AG20443 (cell line): ENCODE measurements around the gene CFAP206.
"Not testable (repeated sequence)": the region's sequence is repeated elsewhere in the genome, so short reads cannot be mapped to it uniquely, and the experiment has no call there.

ENCODE experiments used
- DNase-seq: peaks from one replicate; pipeline ENCODE4 v3.0.0; 2012; ENCODE audit warnings: low spot score, mixed read lengths

Gene CFAP206

DNA sequence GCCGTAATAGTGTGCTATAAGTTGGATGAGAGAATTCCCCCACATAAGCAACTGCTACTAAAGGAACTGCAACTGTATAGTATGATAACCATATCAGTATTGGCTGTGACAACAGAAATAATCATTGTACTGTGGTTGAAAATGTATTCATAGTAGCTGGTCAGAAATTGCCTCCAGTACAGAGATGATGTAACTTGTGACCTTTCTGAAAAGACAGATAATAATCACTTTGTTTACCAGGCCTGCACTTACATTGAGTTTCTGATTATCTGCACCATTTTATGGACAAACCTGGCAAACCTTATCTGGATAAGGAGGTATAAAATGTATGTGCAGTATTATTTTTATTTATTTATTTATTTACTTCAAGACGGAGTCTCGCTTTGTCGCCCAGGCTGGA is 19.0 kb downstream of the CFAP206 start:
- no peak for DNase-seq

GRCh38 chr6:87430499-87430898 is 22.7 kb downstream of the CFAP206 start:
- no peak for DNase-seq

GRCh38 chr6:87431263-87431662 is 23.5 kb downstream of the CFAP206 start:
- no peak for DNase-seq

DNA sequence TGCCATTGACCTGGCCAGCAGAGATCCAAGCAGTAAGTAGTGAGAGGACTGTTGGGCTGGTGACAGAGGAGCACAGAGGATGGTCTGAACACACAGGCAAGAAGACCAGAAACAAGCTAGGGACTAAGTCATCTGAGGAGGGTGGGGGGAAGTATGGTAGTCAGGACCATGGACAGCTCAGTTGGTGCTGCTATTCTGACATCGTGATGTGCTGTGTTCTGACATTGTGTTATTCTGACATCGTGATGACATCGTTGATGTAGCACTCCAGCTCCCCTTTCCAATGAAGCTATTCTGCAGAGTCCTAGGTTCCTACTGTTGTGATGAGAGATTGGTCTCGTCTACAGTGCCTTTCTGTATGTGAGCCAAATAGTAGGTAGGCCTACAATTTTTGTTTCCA is 28.7 kb downstream of the CFAP206 start:
- peak; percentile 65 for DNase-seq

DNA sequence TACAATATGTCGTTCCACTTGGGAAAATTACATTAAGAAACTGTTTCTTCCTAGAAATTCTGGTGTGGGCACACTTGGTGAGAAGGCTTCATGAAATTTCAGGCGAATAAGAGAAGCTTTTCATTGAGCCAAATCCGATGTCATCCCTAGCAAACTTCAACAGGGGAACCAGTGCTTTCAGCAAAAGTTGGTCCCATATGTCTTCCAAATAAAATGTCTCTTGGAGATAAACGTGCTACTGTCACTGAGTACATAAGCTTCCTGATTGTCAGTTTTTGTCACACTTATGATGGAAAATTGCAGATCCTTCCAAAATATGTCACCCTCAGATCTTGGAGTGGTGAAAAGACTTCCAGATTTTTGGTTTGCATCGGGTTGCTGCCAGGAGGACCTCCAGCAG is 33.9 kb downstream of the CFAP206 start:
- no peak for DNase-seq

DNA sequence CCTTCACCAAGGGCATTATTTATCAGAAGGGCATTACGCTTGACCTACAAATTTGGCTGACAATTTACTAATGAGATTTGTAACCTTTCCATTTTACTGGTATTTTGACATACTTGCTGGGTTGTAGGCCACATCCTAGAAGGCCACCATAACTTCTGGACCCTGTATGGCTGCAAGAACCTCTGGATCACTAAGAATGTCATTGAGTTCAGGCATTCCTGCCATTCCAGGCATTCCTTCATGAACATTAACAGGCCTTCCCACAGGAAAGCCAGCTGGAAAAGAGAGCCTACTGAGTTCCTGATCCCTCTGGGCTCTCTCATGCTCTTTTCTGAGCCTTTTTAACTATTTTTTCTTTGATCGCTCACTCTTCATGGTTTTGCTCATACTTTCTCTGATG is 36.6 kb downstream of the CFAP206 start:
- DNase-seq: peak; percentile 14

GRCh38 chr6:87465051-87465450 is 57.3 kb downstream of the CFAP206 start:
- DNase-seq: no peak

DNA sequence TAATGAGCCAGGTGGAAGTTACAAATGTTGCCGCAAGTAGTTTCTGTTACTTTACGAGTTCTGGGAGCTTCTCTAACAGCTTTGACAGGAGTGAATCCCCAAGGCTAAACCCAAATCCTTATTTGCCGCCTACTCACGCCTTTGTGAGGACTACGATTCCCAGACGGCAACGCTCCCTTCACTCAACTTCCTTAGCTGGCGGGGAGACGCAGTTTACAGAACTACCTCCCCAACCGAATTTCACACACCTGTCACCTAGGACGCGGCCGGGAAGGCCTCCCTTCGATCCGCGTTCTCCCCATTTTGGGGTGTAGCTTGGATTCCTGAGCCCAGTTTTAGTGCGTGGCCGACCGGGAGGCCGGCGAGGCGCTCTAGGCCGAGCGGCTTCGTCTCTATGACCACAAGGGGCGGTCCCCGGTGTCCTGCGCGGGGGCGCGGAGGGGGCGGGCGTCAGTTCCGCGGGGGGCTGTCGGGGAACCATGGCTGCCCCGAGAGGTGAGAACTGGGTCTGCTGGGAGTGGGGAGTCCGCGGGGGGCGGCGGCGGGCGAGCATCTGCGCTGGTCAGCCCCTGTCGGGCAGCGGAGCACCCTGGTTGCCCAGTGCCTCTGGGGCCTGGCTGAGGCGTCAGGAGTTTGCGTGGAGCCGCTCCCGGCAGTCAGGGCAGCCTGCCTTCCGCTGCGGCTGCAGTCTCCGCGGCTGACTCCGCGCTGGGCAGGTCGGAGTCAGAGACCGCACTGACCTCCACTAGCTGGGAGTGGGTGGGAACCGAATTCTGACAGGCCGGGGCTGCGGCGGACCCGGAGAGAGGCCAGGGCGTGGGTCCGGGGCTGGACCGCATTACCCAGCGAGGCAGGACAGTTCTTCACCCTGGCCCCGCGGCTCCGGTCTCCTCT is 65.0 kb downstream of the CFAP206 start, which contains the start of gene SLC35A1:
Gene SLC35A1 (plus strand): TSS at position 450 of the 894 bp plus-strand sequence. CDS start 30 bp downstream, at position 480.
- peak; percentile 96 for DNase-seq

- DNase-seq: peak; percentile 58
These were observed 65.7 kb downstream of the CFAP206 start for GRCh38 chr6:87473419-87473903.

- DNase-seq: no peak
These were observed 74.2 kb downstream of the CFAP206 start for GRCh38 chr6:87481931-87482330.

DNA sequence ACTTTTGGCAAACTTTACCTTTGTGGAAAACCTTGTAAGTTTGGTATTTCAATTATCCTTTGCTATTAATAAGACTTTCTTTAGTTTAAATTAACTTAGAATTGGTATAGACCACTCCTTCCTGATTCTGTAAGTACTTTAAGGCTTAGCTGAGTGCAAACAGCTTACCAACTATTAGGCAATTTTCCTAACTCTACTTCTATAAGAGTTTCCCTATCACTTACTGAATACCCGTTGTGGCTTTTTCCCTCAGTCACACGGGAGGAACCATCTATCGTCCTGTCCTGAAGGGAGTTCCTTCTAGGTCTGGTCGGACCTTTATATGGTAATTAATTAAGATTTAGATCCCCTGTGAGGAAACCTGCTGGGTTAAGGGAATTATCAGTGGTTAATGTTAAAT is 74.6 kb downstream of the CFAP206 start:
- DNase-seq: no peak

DNA sequence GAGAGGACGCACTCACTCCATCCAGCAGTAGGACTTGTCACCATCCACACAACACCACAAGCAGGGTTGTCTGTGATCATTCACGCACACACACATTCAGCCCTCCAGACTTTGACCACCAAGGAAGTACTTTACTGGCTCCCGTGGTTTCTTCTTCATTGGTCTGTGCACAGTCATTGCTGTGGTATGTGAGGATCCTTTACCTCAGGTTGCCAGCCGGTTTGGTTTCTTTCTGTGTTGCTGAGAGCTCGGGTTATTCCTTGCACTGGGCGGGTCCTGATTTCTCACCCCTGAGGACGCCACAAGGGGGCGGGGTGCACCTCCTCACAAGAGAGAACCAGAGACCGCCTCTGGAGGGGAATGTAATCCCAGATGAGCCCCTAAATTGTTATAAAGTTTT is 76.2 kb downstream of the CFAP206 start:
- DNase-seq: peak; percentile 8

- DNase-seq: no peak
These were observed 76.7 kb downstream of the CFAP206 start for GRCh38 chr6:87484491-87484890.

GRCh38 chr6:87487555-87487954 is 79.8 kb downstream of the CFAP206 start:
- DNase-seq: peak; percentile 8

DNA sequence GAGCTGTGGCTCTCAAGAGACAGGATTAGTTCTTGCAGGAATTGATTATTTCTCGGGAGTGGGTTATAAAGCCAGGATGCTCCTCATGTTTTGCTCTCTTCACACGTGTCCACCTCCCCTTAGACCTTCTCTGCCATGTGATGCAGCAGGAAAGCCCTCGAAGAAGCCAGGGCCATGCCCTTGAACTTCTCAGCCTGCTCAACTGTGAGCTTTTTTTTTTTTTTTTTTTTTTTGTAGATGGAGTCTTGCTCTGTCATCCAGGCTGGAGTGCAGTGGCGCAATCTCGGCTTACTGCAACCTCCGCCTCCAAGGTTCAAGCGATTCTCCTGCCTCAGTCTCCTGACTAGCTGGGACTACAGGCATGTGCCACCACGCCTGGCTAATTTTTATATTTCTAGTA is 81.6 kb downstream of the CFAP206 start:
- DNase-seq: not testable (repeated sequence)

DNA sequence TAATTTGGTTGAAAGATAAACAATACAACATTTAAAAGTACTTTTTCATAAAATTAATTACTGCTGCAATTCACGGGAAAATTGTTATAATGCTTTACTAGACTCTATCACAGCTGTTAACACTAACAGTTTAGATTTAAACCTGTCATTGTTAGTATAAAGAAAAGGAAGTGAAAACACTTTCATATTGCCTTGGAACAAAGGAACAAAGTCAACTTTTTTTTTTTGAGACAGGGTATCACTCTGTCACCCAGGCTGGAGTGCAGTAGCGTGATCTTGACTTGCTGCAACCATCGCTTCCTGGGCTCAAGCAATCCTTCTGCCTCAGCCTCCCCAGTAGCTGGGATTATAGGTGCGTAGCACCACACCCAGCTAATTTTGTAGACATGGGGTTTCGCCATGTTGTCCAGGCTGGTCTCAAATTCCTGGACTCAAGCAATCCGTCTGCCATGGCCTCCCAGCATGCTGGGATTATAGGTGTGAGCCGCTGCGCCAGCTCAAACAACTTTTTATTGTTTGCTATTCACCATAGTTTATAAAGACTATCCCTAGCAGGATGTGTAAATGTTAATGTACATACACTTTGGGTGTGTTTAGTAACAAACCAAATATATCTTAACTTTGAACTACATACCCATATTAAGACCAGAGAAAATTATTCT is 87.1 kb downstream of the CFAP206 start:
- no peak for DNase-seq

GRCh38 chr6:87498048-87498447 is 90.3 kb downstream of the CFAP206 start:
- DNase-seq: no peak

- DNase-seq: no peak
These were observed 94.2 kb downstream of the CFAP206 start for GRCh38 chr6:87501809-87502572.

- no peak for DNase-seq
These were observed 96.7 kb downstream of the CFAP206 start for GRCh38 chr6:87504441-87504840.
